Activated CD4-positive, CD25-positive, alpha-beta regulatory T cell (primary cell): Measurements from ENCODE around the gene VIPR2.

ENCODE experiments used
- DNase-seq, 4 experiments: peaks; one replicate each; lab custom pipeline; 2025; lab: John Stamatoyannopoulos, UW

Gene VIPR2

DNA sequence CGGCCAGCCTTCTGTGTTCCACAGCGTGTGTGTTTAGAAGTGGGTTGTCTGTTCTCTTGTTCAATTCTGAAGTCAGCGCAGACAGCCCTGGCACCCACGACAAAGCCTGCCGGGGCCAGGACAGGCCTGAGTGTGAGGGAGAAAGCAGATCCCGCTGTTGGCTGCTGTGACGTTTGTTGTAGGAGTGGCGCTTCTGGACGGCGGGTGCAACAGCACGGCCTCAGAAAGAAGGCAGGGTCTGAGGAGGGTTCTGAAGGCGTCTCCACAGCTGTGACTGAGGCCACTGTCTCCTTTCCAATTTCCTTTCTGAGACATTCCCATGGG lies 76.2 kb downstream of the VIPR2 start:
- DNase-seq, result no peak

DNA sequence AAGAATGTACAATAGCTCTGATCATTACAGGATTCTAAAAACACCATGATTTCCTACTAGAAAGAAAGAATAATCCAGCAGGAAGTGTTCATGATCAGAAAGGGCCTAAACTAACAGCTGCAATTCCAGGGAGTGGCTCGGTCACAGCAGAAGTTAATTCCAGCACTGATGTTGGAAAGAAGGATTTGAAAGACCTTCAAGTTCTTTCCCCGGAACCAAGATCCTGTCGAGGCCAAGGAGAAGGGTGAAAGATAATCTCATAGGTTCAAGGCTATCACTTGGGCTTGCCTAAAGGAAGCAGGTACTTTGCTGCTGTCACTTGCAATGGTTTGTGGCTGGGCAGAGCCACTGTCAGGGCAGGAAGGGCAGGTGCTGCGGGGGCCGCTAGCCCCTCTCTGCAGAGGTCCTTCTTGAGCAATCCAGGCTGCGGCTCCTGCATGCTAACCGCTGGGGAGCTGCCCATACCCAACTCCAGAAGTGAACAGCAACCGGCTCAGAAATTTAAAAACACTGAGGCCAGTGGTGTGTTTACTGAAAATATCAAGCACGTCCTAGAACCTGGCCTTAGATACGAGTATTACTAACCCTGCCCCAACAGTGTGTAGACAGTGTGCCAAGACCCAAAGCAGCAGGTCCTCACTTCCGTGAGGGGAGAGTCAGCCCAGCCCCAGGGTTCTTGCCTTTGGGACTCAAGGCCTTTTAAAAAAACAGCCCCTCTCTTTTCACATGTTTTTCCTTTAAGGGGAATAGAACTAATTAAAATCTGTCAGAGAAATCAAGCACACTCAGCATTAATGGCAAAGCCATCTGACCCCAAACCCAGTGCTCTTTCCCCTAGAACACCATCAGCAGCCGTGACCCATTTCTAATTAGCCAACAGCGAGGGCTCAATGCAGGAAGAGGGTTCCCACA lies 76.8 kb downstream of the VIPR2 start:
- DNase-seq, result no peak

DNA sequence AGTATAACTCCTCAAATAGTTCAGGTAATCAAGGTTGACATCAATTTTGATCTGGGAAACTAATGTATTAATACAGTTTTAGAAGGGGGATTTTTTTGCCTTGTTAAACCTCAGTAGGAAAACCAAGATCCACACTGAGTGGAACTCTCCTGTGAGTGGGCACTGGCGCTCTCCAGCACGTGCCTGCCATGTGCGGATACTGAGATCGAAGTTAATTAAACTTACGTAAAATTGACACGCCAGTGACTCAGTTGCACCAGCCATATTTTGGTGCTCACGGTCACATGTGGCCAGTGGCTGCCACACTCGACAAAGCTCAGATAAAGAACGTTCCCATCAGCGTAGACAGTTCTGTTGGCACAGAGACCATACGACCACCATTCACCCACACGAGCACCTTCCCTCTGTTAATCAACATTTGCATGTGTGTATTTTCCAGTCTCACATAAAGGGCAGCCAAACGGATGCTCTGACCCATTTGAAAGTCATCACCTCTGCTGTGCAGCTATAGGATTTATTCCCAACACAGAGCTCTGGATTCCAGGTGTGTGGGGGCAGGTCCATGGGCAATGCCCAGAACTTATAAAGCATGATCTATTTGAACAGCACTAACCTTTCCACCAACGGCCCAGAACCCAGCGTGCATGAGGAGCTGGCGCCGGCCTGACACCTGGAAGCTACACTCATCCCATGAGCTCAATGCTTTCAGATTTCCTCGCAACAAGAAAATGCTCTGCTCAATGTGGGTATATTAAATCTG lies 77.7 kb downstream of the VIPR2 start:
- DNase-seq, result no peak

DNA sequence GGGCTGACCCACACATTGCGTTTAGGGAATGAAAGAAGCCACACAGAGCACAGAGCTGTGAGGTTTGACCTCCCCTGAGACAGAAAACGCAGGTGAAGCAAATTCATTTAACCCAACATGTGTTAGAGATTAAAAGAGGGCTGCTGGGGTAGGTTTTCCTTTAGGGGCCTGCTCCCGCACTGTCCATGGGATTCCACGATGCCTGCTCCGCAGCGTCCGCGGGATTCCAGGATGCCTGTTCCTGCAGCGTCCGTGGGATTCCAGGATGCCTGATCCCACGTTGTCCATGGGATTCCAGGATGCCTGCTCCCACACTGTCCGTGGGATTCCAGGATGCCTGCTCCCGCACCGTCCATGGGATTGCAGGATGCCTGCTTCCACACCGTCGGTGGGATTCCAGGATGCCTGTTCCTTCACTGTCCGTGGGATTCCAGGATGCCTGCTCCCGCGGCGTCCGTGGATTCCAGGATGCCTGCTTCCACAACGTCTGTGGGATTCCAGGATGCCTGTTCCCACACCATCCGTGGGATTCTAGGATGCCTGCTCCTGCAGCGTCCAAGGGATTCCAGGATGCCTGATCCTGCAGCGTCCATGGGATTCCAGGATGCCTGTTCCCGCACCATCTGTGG lies 78.7 kb downstream of the VIPR2 start:
- DNase-seq, result no peak

DNA sequence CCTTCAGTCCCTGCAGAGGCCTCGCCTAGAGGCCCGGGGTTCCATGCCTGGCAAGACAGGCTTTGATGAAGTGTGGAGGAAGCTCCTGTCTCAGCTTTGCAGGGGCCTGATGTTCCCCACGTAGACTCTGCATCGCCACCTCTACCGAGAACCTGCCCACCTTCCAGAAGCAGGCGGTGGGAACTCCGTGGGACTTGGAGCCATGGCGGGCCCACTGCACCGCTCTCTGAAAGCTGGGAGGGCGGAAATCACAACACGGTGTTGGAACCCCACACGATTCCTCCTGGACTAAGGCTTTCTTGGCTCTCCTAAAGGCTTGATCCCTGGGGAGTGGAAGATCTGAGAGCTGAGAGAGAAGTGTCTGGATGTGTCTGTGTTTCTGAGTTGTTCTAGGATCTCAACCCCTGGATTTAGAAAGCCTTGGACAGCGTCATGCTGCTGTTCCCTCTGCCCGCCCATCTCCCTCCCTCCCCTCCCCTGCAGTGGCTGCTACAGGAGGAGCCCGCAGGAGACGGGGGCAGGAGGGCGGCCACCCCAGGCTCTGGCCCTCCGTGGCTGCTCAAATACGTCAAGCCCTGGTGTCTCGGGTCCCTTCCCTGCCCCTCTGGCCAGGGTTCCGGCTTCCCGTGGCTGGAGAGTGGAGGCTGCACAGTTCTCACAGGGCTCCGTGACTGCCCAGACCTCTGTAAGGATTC lies 79.7 kb downstream of the VIPR2 start:
- no peak for DNase-seq

DNA sequence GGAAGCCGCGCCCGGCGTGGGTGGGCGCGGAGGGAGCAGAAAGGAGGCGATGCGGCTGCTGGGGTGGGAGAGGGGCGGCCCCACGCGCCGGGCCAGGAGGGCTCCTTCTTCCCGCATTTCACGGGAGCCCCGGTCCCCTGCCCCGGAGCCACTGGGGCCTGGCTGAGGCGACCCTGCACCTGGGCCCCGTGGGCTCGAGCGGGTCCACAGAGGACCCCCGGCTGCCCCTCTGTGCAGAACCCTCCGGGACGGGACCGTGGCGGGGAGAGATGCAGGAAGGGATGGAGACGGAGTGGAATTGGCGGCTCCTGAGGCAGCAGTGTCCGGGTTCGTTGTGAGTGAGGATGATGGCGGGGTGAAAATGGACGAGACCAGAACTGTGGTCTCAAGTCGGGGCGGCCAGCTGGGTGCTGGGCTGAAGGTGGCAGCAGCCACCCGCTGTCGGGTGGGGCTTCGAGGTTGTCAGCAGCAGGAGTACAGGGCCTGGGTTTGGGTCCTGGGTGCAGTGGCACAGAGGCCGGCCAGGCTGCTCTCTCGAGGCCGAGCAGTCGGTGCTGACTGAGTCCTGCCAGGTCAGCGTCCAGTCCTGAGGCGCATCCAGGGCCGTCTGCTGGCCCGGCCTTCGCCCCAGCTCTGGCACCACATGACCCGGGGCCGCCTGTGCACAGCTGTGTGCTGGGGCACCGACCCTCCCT lies 80.4 kb downstream of the VIPR2 start:
- no peak for DNase-seq

DNA sequence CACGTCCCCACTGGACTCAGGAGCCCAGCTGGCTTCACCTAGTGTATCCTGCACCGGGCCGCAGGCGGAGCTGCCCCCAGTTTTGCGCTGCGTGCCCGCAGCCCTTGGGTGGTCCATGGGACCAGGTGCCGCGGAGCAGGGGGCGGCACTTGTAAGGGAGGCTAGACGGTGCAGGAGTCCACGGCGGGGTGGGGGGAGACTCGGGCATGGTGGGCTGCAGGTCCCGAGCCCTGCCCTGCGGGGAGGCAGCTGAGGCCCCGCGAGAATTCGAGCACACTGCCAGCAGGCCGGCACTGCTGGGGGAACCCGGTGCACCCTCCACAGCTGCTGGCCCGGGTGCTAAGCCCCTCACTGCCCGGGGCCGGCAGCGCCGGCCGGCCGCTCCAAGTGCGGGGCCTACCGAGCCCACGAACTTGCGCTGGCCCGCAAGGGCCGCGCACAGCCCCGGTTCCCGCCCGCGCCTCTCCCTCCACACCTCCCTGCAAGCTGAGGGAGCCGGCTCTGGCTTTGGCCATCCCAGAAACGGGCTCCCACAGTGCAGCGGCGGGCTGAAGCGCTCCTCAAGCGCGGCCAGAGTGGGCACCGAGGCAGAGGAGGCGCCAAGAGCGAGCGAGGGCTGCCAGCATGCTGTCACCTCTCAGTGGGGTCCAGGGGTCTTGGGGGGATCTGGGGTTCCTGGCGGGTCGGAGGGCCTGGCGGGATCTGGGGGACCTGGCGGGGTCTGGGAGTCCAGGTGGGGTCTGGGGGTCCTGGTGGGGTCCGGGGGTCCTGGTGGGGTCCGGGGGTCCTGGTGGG lies 81.4 kb downstream of the VIPR2 start:
- no peak for DNase-seq

DNA sequence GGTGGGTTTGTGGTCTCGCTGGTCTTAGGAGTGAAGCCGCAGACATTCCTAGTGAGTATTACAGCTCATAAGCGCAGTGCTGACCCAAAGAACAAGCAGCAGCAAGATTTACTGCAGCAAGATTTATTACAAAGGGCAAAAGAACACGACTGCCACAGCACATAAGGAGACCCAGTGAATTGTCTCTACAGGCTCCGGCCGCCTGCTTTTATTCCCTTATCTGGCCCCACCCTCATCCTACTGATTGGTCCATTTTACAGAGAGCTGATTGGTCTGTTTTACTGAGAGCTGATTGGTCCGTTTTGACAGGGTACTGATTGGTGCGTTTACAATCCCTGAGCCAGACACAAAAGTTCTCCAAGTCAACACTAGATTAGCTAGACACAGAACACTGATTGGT lies 82.1 kb downstream of the VIPR2 start:
- no peak for DNase-seq

DNA sequence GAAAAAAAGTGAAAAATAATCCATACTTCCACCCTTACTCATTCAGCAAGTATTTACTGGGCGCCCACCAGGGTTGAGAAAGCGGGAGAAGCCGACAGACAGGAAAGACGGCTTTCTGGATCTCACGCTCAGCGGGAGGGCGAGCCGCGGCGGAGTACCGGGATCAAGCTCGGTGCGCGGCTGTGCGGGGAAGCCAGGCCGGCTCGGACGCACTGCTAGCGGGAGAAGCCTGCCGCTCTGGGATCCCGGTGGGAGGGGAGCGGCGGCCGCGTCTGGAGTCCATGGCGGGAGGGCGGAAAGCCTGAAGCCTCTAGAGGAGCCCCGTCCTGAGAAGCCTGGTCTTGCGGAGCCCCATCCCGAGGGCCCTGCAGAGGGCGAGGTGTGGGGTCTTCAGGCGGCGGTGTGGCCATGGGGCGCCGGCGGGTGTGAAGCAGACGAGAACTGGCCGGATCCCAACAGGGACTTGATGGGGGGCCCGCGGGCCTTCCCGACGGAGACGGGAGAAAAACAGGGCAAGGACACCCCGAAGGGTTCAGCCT lies 82.9 kb downstream of the VIPR2 start:
- DNase-seq, result no peak

DNA sequence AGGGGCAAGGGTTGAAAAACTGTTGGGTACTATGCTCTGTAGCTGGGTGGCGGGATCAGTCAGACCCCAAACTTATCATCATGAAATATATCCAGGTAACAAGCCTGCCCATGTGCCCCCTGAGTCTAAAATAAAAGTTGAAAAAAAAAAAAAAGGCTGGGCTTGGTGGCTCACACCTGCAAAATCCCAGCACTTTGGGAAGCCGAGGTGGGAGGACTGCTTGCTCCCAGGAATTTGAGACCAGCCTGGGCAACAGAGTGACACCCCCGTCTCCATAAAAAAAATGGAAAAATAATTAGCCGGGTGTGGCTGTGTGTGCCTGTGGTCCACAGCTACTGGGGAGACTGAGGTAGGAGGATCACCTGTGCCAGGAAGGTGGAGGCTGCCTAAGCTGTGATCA lies 83.5 kb downstream of the VIPR2 start:
- DNase-seq, result no peak

DNA sequence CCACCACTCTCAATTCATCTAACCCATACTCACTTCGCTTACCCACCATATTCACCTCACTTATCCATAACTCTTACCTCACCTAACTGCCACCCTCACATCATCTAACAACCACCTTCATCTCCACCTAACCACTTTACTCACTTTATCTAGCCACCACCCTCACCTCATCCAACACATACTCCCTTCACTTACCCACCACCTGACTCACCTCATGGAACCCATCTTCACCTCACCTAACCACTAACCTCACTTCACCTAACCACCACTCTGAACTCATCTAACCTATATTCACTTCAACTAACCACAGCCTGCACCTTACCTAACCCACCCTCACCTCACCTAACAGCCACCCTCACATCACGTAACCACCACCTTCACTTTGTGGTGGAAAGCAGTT lies 84.2 kb downstream of the VIPR2 start:
- no peak for DNase-seq

DNA sequence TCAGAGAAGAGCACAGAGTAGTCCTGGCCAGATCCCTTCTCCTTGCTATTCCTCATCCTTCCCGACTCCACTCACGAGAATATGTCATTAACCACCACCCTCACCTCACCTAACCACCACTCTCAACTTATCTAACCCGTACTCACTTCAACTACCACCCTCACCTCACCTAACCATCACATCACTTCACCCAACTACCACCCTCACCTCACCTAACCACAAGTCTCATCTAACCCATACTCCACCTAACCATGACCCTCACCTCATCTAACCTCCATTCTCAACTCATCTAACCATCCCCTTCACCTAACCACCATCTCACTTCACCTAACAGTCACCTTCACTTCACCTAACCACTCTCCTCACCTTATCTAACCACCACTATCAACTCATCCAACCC lies 85.0 kb downstream of the VIPR2 start:
- no peak for DNase-seq

DNA sequence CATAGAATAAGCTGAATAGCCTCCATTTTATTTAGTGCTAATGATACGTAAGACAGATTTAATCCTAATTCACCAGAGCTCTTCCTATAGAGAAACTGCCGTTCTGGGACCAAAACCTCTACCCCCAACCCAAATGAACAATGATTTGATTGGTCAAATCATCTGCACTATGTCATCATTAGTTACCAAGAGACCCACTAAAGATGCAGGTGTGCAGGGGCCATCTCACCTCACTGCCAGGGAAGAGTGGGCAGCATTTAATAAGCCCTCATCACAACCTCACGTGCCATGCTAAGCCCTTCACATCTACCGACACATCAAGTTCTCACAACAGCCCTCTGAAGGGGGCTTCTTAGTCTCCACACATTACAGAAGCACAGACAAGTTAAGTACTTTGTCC lies 87.0 kb downstream of the VIPR2 start:
- no peak for DNase-seq

DNA sequence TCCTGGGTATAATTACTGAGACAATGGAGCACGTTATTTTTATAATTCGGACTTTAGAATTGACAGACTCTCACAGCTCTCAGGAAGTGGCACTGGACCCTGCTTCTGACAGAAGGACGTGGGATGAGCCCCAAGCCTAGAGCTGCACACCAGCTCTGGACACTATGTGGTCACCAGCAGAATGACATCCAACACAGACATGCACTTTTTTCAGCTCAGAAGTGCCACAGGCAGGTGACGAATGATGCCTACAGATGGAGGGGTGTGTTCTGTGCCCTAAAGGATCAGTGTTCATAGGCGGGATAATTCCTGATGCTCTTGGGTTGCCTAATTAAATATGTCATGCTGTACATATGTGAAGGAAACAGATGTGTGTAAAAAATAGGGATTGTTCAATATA lies 87.9 kb downstream of the VIPR2 start:
- no peak for DNase-seq

DNA sequence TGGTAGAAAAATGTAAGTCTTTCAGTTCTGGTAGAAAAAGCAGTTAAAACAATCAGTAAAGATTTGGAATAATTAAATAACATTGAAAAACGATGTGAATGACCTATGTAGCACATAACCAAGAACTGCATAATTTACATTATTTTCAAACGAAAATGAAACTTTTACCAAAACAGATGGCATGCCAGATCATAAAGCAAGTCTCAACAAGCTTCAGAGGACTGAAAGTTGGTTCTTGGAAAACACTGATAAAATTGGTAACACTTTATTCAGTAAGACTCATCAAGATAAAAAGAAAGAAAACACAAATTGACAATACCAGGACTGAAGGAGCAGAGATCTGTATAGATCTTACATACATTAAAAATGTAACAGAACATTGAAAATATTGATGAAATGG lies 92.8 kb downstream of the VIPR2 start:
- DNase-seq, result no peak

DNA sequence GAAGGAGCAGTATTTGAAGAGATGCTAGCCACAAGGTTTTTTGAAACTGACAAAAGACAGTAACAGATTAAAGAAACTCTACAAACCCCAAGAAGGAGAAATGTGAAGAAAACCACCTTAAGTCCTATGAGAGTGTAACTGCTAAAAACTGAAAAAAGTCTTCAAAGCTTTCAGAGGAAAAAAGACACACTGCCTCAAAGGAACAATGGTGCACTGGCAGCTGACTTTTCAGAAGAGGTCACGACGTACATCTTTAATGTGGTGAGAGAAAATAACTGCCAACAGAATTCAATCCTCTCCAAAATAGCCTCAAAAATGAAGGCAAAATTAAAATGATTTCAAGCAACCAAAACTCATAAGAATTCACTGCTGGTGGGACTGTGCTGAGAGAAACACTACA lies 94.0 kb downstream of the VIPR2 start:
- DNase-seq, result no peak

DNA sequence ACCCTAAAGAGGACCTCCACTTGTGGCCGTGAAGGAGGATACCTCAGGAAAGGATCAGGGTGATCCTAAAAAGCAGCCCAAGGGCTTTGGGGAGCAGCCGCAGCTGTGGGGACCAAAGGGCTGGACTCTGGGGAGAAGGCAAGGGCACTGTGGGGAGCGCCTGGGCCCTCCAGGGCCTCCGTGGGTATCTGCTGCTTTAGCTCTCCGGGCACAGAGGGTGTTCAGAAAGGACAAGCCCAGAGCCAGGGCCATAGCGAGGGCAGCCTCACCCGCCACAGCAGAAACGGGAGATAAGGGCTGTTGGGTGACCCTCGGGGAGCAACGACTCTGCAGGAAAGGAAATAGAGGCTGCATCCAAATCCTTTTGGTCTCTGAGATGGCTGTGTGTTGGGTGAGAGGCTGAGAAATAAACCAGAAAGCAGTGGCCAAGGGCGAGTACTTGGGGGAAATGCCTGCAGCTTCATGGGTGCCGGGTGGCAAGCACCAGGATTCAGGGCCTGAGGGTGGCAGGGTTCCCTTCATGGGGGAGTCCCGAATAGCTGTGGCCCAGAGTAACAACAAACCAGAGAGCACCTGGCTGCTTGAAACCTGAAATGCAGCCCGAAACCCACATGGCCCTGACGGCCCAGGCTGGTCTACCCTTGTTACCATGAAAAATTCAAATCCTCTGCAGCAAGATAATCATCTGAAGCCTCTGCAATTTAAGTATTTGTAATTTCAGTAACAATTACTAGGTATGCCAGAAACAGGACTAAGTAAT lies 95.2 kb downstream of the VIPR2 start:
- no peak for DNase-seq

DNA sequence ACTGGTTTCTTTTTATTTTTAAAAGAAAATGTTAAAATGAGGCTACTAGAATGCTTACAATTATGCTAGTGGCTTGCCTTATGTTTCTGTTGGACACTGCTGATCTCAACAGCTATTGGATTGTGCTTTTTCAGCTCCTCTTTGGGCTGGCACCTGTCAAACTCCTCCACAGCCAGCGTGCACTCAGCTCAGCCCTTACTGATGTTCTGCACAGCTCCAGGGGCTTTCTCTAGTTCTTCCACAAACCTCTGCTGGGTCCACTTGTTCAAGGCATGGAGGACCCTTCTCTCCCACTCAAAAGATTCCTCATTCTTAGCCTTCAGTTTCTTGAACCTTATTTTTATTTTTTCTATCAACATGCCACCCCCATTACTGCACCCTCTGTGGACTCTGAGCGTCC lies 96.0 kb downstream of the VIPR2 start:
- no peak for DNase-seq

DNA sequence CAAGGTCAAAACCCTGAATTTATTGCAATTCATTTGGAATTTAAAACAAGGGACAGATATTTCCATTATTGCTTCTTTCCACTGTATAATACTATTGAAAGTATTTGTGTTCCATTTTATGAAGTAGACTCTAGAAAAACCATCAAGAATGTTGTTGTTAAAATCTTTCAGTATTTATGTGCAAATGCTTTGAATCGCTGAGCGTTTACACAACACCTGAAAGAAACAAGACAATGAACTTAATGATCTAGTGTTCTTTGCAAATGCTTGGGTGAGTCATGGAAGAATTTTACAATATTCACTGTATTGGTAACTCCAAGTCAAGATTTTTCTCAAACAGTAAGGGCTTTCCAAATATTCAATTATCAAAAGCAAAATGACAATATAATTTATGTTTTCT lies 97.1 kb downstream of the VIPR2 start:
- no peak for DNase-seq

DNA sequence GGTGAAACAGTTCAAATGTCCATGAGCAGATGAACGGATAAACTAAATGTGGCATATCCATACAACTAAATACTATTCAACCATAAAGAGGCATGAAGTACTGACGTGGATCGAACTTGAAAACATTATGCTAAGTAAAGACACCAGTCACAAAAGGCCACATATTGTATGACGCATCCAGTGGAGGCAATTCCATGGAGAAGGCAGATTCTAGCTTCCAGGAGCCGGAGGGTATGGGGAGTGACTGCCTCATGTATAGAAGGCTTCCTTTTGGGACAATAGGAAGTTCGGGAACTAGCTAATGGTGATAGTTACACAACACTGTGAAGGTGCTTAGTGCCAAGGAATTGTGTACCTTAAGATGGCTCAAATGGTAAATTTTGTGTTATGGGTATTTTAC lies 98.4 kb downstream of the VIPR2 start:
- no peak for DNase-seq
